GM21619 (cell line): ENCODE measurements around the gene GET4.

Experiments
- ATAC-seq: cut with Tn5 transposase; IDR thresholded peaks from one replicate; pipeline ENCODE4 v1.9.1; 2021; ENCODE audit not compliant: unreplicated experiment

GET4 gene

GRCh38 chr7:876077-876971, at the start of gene GET4:
TSS of gene GET4 (plus strand) at chr7:876554. CDS start at chr7:876646, 92 bp downstream.
- ATAC-seq, result peak; percentile 65

- ATAC-seq, result no peak
Measured at GRCh38 chr7:828793-829561, 47.4 kb upstream of the GET4 start.

- no peak for ATAC-seq
Measured at GRCh38 chr7:830069-830468, 46.3 kb upstream of the GET4 start.

GRCh38 chr7:831596-832166, 44.7 kb upstream of the GET4 start:
- peak; percentile 68 for ATAC-seq

- peak; percentile 40 for ATAC-seq
Measured at GRCh38 chr7:832167-832967, 44.0 kb upstream of the GET4 start, which contains the start of gene SUN1. TSS of gene SUN1 (plus strand) at chr7:832476. CDS start at chr7:832525, 49 bp downstream.

GRCh38 chr7:832968-833424, 43.4 kb upstream of the GET4 start:
- ATAC-seq, result no peak

- ATAC-seq, result no peak
Measured at GRCh38 chr7:833601-834258, 42.6 kb upstream of the GET4 start.

GRCh38 chr7:834277-834676, 42.1 kb upstream of the GET4 start:
- no peak for ATAC-seq

GRCh38 chr7:835021-835420, 41.3 kb upstream of the GET4 start:
- no peak for ATAC-seq

GRCh38 chr7:835485-836401, 40.6 kb upstream of the GET4 start:
- no peak for ATAC-seq

GRCh38 chr7:836429-836828, 39.9 kb upstream of the GET4 start:
- ATAC-seq, result no peak

- no peak for ATAC-seq
Measured at GRCh38 chr7:837001-837400, 39.4 kb upstream of the GET4 start.

- no peak for ATAC-seq
Measured at GRCh38 chr7:840001-840600, 36.3 kb upstream of the GET4 start.

- ATAC-seq, result no peak
Measured at GRCh38 chr7:841943-842342, 34.4 kb upstream of the GET4 start.

GRCh38 chr7:842431-843031, 33.8 kb upstream of the GET4 start:
- no peak for ATAC-seq

GRCh38 chr7:843230-843629, 33.1 kb upstream of the GET4 start:
- ATAC-seq, result no peak

GRCh38 chr7:844043-844442, 32.3 kb upstream of the GET4 start:
- ATAC-seq, result no peak

GRCh38 chr7:844514-844913, 31.8 kb upstream of the GET4 start:
- ATAC-seq, result no peak
